Endothelial cell of umbilical vein (primary cell): ENCODE results near the gene ZNF141.

Experiments
- CTCF ChIP-seq, 2 donors: IDR thresholded peaks; 1 replicate in 1 of 2; 2 replicates in 1 of 2; pipeline ENCODE4 v1.5.1; 2011; ENCODE audit warnings: low read length in 2 of 2, mild to moderate bottlenecking in 2 of 2, moderate library complexity in 2 of 2, control low read depth in 1 of 2, inconsistent platforms in 1 of 2, low read depth in 1 of 2; ENCODE audit not compliant: insufficient read depth in 1 of 2; ENCODE audit errors: extremely low read depth in 1 of 2
- MAX ChIP-seq: IDR thresholded peaks from 2 replicates; pipeline ENCODE4 v1.6.1; 2011; ENCODE audit not compliant: insufficient read depth, insufficient read length
- MYC ChIP-seq: IDR thresholded peaks from one replicate; pipeline ENCODE4 v1.6.1; 2011; ENCODE audit warnings: mild to moderate bottlenecking, low read depth, low read length

GRCh38 chr4:404006-404405 lies 66.4 kb downstream of the ZNF141 start:
- TF ChIP-seq CTCF (IDR thresholded peaks at IDR 0.05; ENCODE audit: extremely low read depth in 1 of 2, insufficient read depth in 1 of 2, low read depth in 1 of 2, low read length in 2 of 2), result no peak
- TF ChIP-seq MAX, result no peak
- no peak for TF ChIP-seq MYC
